Right lobe of liver (tissue), 4 donors: ENCODE results near the gene LIMS1.

Experiments used
- CTCF ChIP-seq, 4 donors: fragments of 200-600 bp in 3 of 4; fragments of 450-650 bp in 1 of 4; IDR thresholded peaks; one replicate each; pipeline versions ENCODE4 v1.5.1 to v1.8.0; 2016 to 2022; ENCODE audit warnings: antibody characterized with exemption in 4 of 4, mild to moderate bottlenecking in 2 of 4
- POLR2A ChIP-seq: fragments of 450-650 bp; IDR thresholded peaks from one replicate; pipeline ENCODE4 v1.6.1; 2017; ENCODE audit warnings: antibody characterized with exemption, mild to moderate bottlenecking
- donor health status: DM: no; HTN: no; CAD: no.
- donor health status: DM: no; HTN: no; CAD: no.
- donor health status: DM: no; HTN: yes; CAD: no.

DNA sequence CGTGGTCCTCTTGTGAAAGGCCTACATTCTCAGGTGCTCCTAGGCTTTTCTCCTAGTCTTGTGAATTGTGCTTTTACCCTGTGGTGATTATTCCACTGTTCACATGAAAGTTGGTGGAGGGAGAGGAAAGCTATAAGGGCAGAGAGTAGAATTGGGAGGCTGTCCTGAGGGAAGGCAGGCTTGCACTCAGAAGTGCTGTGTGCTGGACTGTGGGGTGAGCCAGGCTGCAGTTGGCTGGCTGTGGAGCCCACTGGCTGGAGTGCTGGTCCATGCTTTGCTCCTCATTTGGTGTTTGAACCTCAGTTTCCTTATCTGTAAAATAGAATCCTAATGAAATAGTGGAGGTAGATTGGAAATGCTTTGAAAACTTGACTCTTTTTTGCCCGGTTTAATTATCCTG lies 21.3 kb downstream of the LIMS1 start:
- no peak for TF ChIP-seq CTCF (IDR thresholded peaks at IDR 0.05)
- no peak for TF ChIP-seq POLR2A
